IPS-NIHi7 (cell line): Measurements from ENCODE around the gene SHROOM4.

Source experiments
- DNase-seq: peaks from one replicate; pipeline ENCODE4 v3.0.0; 2012; ENCODE audit warnings: mixed read lengths; ENCODE audit errors: extremely low spot score

SHROOM4 gene

GRCh38 chrX:50813843-50814661, at the start of gene SHROOM4:
SHROOM4 (minus strand) TSS chrX:50814194; CDS start chrX:50814018, 176 bp downstream.
- DNase-seq: peak; percentile 77

- no peak for DNase-seq
Observed at GRCh38 chrX:50863471-50863870, 49.5 kb upstream of the SHROOM4 start.

GRCh38 chrX:50860518-50860917, 46.5 kb upstream of the SHROOM4 start:
- no peak for DNase-seq

- DNase-seq: no peak
Observed at GRCh38 chrX:50858548-50858947, 44.6 kb upstream of the SHROOM4 start.

- no peak for DNase-seq
Observed at GRCh38 chrX:50853399-50853798, 39.4 kb upstream of the SHROOM4 start.

- no peak for DNase-seq
Observed at GRCh38 chrX:50852524-50852923, 38.5 kb upstream of the SHROOM4 start.

- DNase-seq: no peak
Observed at GRCh38 chrX:50842221-50842620, 28.2 kb upstream of the SHROOM4 start.

- DNase-seq: no peak
Observed at GRCh38 chrX:50839730-50840129, 25.7 kb upstream of the SHROOM4 start.

- no peak for DNase-seq
Observed at GRCh38 chrX:50838820-50839600, 25.0 kb upstream of the SHROOM4 start.

- no peak for DNase-seq
Observed at GRCh38 chrX:50827996-50828395, 14.0 kb upstream of the SHROOM4 start.

GRCh38 chrX:50825825-50826224, 11.8 kb upstream of the SHROOM4 start:
- DNase-seq: no peak

- DNase-seq: no peak
Observed at GRCh38 chrX:50818986-50819385, 5.0 kb upstream of the SHROOM4 start.

GRCh38 chrX:50815120-50815519, 1.1 kb upstream of the SHROOM4 start:
- no peak for DNase-seq

GRCh38 chrX:50814701-50815100, 707 bp upstream of the SHROOM4 start:
- DNase-seq: no peak

GRCh38 chrX:50812995-50813842, 775 bp downstream of the SHROOM4 start:
- DNase-seq: peak; percentile 49

GRCh38 chrX:50805276-50805675, 8.7 kb downstream of the SHROOM4 start:
- DNase-seq: no peak

GRCh38 chrX:50801135-50801534, 12.9 kb downstream of the SHROOM4 start:
- DNase-seq: no peak

GRCh38 chrX:50799531-50799961, 14.4 kb downstream of the SHROOM4 start:
- no peak for DNase-seq

- DNase-seq: no peak
Observed at GRCh38 chrX:50798783-50799182, 15.2 kb downstream of the SHROOM4 start.

GRCh38 chrX:50787099-50787498, 26.9 kb downstream of the SHROOM4 start:
- no peak for DNase-seq

- no peak for DNase-seq
Observed at GRCh38 chrX:50780144-50780543, 33.9 kb downstream of the SHROOM4 start.

GRCh38 chrX:50779694-50780093, 34.3 kb downstream of the SHROOM4 start:
- no peak for DNase-seq
